ENCODE measurements around the gene TEP1. TPM values are rescaled to one million over a fixed set of nuclear protein-coding genes. Genes with fewer than 3 reads are reported as not detected.
A peak's percentile ranks its signal among the peaks of the same experiment; 100 is the strongest.

The TEP1 gene
- total RNA-seq, 4 donors from 2014 or later = 91.6 to 138 (median 110) TPM

- peak overlapping the region in 3 of 4 donors; percentile 47 to 86 (median 84) for H3K27ac ChIP-seq
- no peaks in the 10 kb centered on the region for H3K27me3 ChIP-seq
- H3K4me1 ChIP-seq = peaks cover 0 to 48% (median 8%) of the 10 kb centered on the region in 4 donors
- TF ChIP-seq POLR2A (IDR thresholded peaks at IDR 0.05) (peak; percentile 35 to 77), CTCF (IDR thresholded peaks at IDR 0.05) (no peak)
- no peaks in the 10 kb centered on the region for H3K36me3 ChIP-seq
- H3K4me3 ChIP-seq = no peak overlapping the region
- DNase-seq = peak in 2 of 3 donors; percentile 57 to 83
- H3K9me3 ChIP-seq = no peaks in the 10 kb centered on the region
Measured at GRCh38 chr14:20418501-20418909, 5.2 kb upstream of the TEP1 start.

GRCh38 chr14:20417250-20418186, 4.2 kb upstream of the TEP1 start:
- DNase-seq = peak in 1 of 3 donors; percentile 59
- TF ChIP-seq CTCF (IDR thresholded peaks at IDR 0.05) = no peak
- no peak for TF ChIP-seq POLR2A (IDR thresholded peaks at IDR 0.05)
- Histone ChIP-seq H3K4me1 (peaks cover 0 to 48% (median 8%) of the 10 kb centered on the region in 4 donors), H3K36me3 (no peaks in the 10 kb centered on the region), H3K27ac (peak overlapping the region in 3 of 4 donors; percentile 46 to 86 (median 84)), H3K9me3 (no peaks in the 10 kb centered on the region), H3K27me3 (no peaks in the 10 kb centered on the region), H3K4me3 (no peak overlapping the region)

- Histone ChIP-seq H3K36me3 (no peaks in the 10 kb centered on the region), H3K9me3 (no peaks in the 10 kb centered on the region), H3K27ac (peak overlapping the region; percentile 43 to 86 (median 72)), H3K4me1 (peaks cover 0 to 52% (median 8%) of the 10 kb centered on the region in 4 donors), H3K4me3 (peak overlapping the region in 1 of 4 donors; percentile 1), H3K27me3 (no peaks in the 10 kb centered on the region)
- TF ChIP-seq POLR2A (IDR thresholded peaks at IDR 0.05) (no peak), CTCF (IDR thresholded peaks at IDR 0.05) (no peak)
- peak in 1 of 3 donors; percentile 71 for DNase-seq
Measured at GRCh38 chr14:20416223-20416622, 2.9 kb upstream of the TEP1 start.

- no peaks in the 10 kb centered on the region for H3K9me3 ChIP-seq
- H3K36me3 ChIP-seq = no peaks in the 10 kb centered on the region
- TF ChIP-seq CTCF (IDR thresholded peaks at IDR 0.05) (peak; percentile 34 to 69 (median 66)), POLR2A (IDR thresholded peaks at IDR 0.05) (no peak)
- H3K27me3 ChIP-seq = no peaks in the 10 kb centered on the region
- H3K4me1 ChIP-seq = peaks cover 0 to 52% (median 8%) of the 10 kb centered on the region in 4 donors
- H3K27ac ChIP-seq = peak overlapping the region; percentile 43 to 86 (median 72)
- H3K4me3 ChIP-seq = peak overlapping the region in 1 of 4 donors; percentile 1
- peak in 2 of 3 donors; percentile 41 to 62 for DNase-seq
Measured at GRCh38 chr14:20415782-20416206, 2.5 kb upstream of the TEP1 start.

- TF ChIP-seq POLR2A (IDR thresholded peaks at IDR 0.05) (no peak), CTCF (IDR thresholded peaks at IDR 0.05) (no peak)
- Histone ChIP-seq H3K36me3 (no peaks in the 10 kb centered on the region), H3K27ac (peak overlapping the region; percentile 94 to 98 (median 96)), H3K4me1 (peaks cover 0 to 44% (median 8%) of the 10 kb centered on the region in 4 donors), H3K9me3 (no peaks in the 10 kb centered on the region), H3K27me3 (no peaks in the 10 kb centered on the region), H3K4me3 (peak overlapping the region; percentile 74 to 91 (median 84))
- DNase-seq = peak in 2 of 3 donors; percentile 54 to 58
Measured at GRCh38 chr14:20413744-20414082, 412 bp upstream of the TEP1 start.

All from Peyer's patch (tissue), 4 donors.